Coronary artery (tissue), 2 donors: ENCODE data around the gene METRN.
"Not testable (repeated sequence)": the region's sequence is repeated elsewhere in the genome, so short reads cannot be mapped to it uniquely, and the experiment has no call there.

Source experiments
- DNase-seq: peaks from one replicate; pipeline ENCODE4 v3.0.0-alpha.2; 2017; ENCODE audit warnings: low spot score
- H3K27ac ChIP-seq, 2 donors: fragments of 200-600 bp; sonication (generic); one replicate each; pipeline ENCODE4 v1.5.1; 2016 to 2019
- H3K4me3 ChIP-seq: fragments of 200-600 bp; sonication (generic); 2 replicates; pipeline ENCODE4 v1.5.1; 2016; ENCODE audit warnings: mild to moderate bottlenecking, moderate library complexity
- CTCF ChIP-seq: fragments of 200-600 bp; sonication (generic); IDR thresholded peaks from one replicate; pipeline ENCODE4 v1.5.1; 2019; ENCODE audit warnings: antibody characterized with exemption

Gene METRN

GRCh38 chr16:687499-687898, 27.4 kb upstream of the METRN start:
- DNase-seq = no peak
- Histone ChIP-seq H3K4me3 (no peak overlapping the region), H3K27ac (no peak overlapping the region)
- no peak for TF ChIP-seq CTCF

GRCh38 chr16:689175-689897, 25.6 kb upstream of the METRN start:
- H3K4me3 ChIP-seq = peak overlapping the region; percentile 80
- peak overlapping the region; percentile 79 to 83 for H3K27ac ChIP-seq
- no peak for TF ChIP-seq CTCF
- no peak for DNase-seq

- DNase-seq, H3K4me3 ChIP-seq, H3K27ac ChIP-seq: not testable (repeated sequence)
Observed at GRCh38 chr16:691242-691641, 23.7 kb upstream of the METRN start.

- Histone ChIP-seq H3K27ac (no peak overlapping the region), H3K4me3 (no peak overlapping the region)
- DNase-seq = no peak
- no peak for TF ChIP-seq CTCF
Observed at GRCh38 chr16:692356-693108, 22.4 kb upstream of the METRN start.

- H3K27ac ChIP-seq = no peak overlapping the region
- TF ChIP-seq CTCF = no peak
- no peak overlapping the region for H3K4me3 ChIP-seq
- DNase-seq = no peak
Observed at GRCh38 chr16:693364-693763, 21.6 kb upstream of the METRN start.

- TF ChIP-seq CTCF = no peak
- peak overlapping the region; percentile 52 for H3K4me3 ChIP-seq
- DNase-seq = no peak
- H3K27ac ChIP-seq = no peak overlapping the region
Observed at GRCh38 chr16:693766-694165, 21.2 kb upstream of the METRN start.

GRCh38 chr16:694187-694862, 20.6 kb upstream of the METRN start:
- DNase-seq = no peak
- TF ChIP-seq CTCF = no peak
- no peak overlapping the region for H3K27ac ChIP-seq
- peak overlapping the region; percentile 52 for H3K4me3 ChIP-seq
